ENCODE results near the gene MXRA7. TPM values are rescaled to one million over a fixed set of nuclear protein-coding genes. Genes with fewer than 3 reads are reported as not detected.

The MXRA7 gene
- total and polyA plus RNA-seq, 2 donors (not counting 1 experiment from before 2014, with no cell fraction given): 5.5 to 16.1 TPM

- no peak overlapping the region for H2AFZ ChIP-seq (ENCODE audit: insufficient read depth, low read depth, low read length, poor library complexity, severe bottlenecking)
- ATAC-seq (ENCODE audit: low read depth): no peak
- WGBS (ENCODE audit: insufficient coverage): 94% methylated on average over 7 of the region's 14 CpGs
- intact Hi-C loops (cut with micrococcal nuclease): no loop called here
- H3K4me1 ChIP-seq (ENCODE audit: control insufficient read depth in 2 of 2, insufficient read depth in 2 of 2, low read length in 2 of 2): peaks cover 10 to 18% of the 10 kb centered on the region in 2 donors
- CTCF ChIA-PET: interaction anchor here (0.6 to 0.9 kb wide), 2 partner anchors 49 to 142 kb away, joined by 3 read pairs; no protein-coding TSS in a partner anchor
- POLR2A ChIA-PET: interaction anchor here (0.6 kb wide), 1 partner anchor 170 kb away, joined by 4 read pairs; no protein-coding TSS in a partner anchor
- no peak for TF ChIP-seq EZH2 (IDR thresholded peaks at IDR 0.05; ENCODE audit: borderline replicate concordance, insufficient read depth, low read depth, low read length, poor library complexity, severe bottlenecking)
- TF ChIP-seq, protein P1, sequence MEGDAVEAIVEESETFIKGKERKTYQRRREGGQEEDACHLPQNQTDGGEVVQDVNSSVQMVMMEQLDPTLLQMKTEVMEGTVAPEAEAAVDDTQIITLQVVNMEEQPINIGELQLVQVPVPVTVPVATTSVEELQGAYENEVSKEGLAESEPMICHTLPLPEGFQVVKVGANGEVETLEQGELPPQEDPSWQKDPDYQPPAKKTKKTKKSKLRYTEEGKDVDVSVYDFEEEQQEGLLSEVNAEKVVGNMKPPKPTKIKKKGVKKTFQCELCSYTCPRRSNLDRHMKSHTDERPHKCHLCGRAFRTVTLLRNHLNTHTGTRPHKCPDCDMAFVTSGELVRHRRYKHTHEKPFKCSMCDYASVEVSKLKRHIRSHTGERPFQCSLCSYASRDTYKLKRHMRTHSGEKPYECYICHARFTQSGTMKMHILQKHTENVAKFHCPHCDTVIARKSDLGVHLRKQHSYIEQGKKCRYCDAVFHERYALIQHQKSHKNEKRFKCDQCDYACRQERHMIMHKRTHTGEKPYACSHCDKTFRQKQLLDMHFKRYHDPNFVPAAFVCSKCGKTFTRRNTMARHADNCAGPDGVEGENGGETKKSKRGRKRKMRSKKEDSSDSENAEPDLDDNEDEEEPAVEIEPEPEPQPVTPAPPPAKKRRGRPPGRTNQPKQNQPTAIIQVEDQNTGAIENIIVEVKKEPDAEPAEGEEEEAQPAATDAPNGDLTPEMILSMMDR (IDR thresholded peaks at IDR 0.05): no peak
- H4K20me1 ChIP-seq (ENCODE audit: control insufficient read depth, insufficient read depth, low read length, poor library complexity, severe bottlenecking): no peaks in the 10 kb centered on the region
- no peak overlapping the region for H3K4me3 ChIP-seq (ENCODE audit: control extremely low read depth in 1 of 5, extremely low read depth in 1 of 5, insufficient read depth in 1 of 5, low read depth in 2 of 5, low read length in 4 of 5)
- H3K79me2 ChIP-seq (ENCODE audit: control insufficient read depth, insufficient read depth, low read length): no peaks in the 10 kb centered on the region
- H3K9me3 ChIP-seq (ENCODE audit: control extremely low read depth in 1 of 3, control insufficient read depth in 2 of 3, insufficient read depth in 1 of 3, low read length in 2 of 3): peaks cover 0 to 8% (median 0%) of the 10 kb centered on the region in 3 donors
- H3K9me3 Mint-ChIP-seq (ENCODE audit: insufficient read depth): no peaks in the 10 kb centered on the region
- H3K4me2 ChIP-seq (replicated peaks; ENCODE audit: low read depth, low read length, poor library complexity, severe bottlenecking): no peak overlapping the region
- H3K4me1 Mint-ChIP-seq: peaks cover 25% of the 10 kb centered on the region
- no peak overlapping the region for H3K4me3 Mint-ChIP-seq
- H3K36me3 ChIP-seq (replicated peaks in 1 of 2; ENCODE audit: control extremely low read depth in 1 of 2, control insufficient read depth in 1 of 2, extremely low read depth in 1 of 2, insufficient read depth in 2 of 2, low read length in 1 of 2): no peaks in the 10 kb centered on the region
- H3K9ac ChIP-seq (ENCODE audit: low read length): no peak overlapping the region
- no peak overlapping the region for H3K27ac ChIP-seq (ENCODE audit: low read length in 2 of 2)
- H3K27me3 ChIP-seq (replicated peaks in 1 of 4; ENCODE audit: control extremely low read depth in 1 of 4, control insufficient read depth in 3 of 4, insufficient read depth in 4 of 4, low read length in 3 of 4): peaks cover 0 to 13% (median 5%) of the 10 kb centered on the region in 4 experiments
- no peak for DNase-seq
- peaks cover 22% of the 10 kb centered on the region for H3K27me3 Mint-ChIP-seq
- H3K27ac Mint-ChIP-seq: no peak overlapping the region
These were observed 42.8 kb downstream of the MXRA7 start for GRCh38 chr17:76667786-76668453.

GRCh38 chr17:76667491-76667755 lies 43.3 kb downstream of the MXRA7 start:
- WGBS (ENCODE audit: insufficient coverage): 68% methylated on average over 2 of the region's 2 CpGs
- Histone ChIP-seq H3K27ac (ENCODE audit: low read length in 2 of 2) (no peak overlapping the region), H3K9ac (ENCODE audit: low read length) (no peak overlapping the region), H4K20me1 (ENCODE audit: control insufficient read depth, insufficient read depth, low read length, poor library complexity, severe bottlenecking) (no peaks in the 10 kb centered on the region), H3K79me2 (ENCODE audit: control insufficient read depth, insufficient read depth, low read length) (no peaks in the 10 kb centered on the region), H3K4me2 (replicated peaks; ENCODE audit: low read depth, low read length, poor library complexity, severe bottlenecking) (no peak overlapping the region), H3K36me3 (replicated peaks in 1 of 2; ENCODE audit: control extremely low read depth in 1 of 2, control insufficient read depth in 1 of 2, extremely low read depth in 1 of 2, insufficient read depth in 2 of 2, low read length in 1 of 2) (no peaks in the 10 kb centered on the region), H3K4me3 (ENCODE audit: control extremely low read depth in 1 of 5, extremely low read depth in 1 of 5, insufficient read depth in 1 of 5, low read depth in 2 of 5, low read length in 4 of 5) (no peak overlapping the region), H3K27me3 (replicated peaks in 1 of 4; ENCODE audit: control extremely low read depth in 1 of 4, control insufficient read depth in 3 of 4, insufficient read depth in 4 of 4, low read length in 3 of 4) (peaks cover 0 to 13% (median 5%) of the 10 kb centered on the region in 4 experiments), H2AFZ (ENCODE audit: insufficient read depth, low read depth, low read length, poor library complexity, severe bottlenecking) (no peak overlapping the region), H3K9me3 (ENCODE audit: control extremely low read depth in 1 of 3, control insufficient read depth in 2 of 3, insufficient read depth in 1 of 3, low read length in 2 of 3) (peaks cover 0 to 8% (median 0%) of the 10 kb centered on the region in 3 donors), H3K4me1 (ENCODE audit: control insufficient read depth in 2 of 2, insufficient read depth in 2 of 2, low read length in 2 of 2) (peaks cover 7 to 15% of the 10 kb centered on the region in 2 donors)
- CTCF ChIA-PET: interaction anchor here (0.6 to 1.0 kb wide), 3 partner anchors 49 to 162 kb away, joined by 3 to 4 read pairs (median 3); no protein-coding TSS in a partner anchor
- ATAC-seq (ENCODE audit: low read depth): no peak
- TF ChIP-seq, protein P1 (IDR thresholded peaks at IDR 0.05): no peak
- TF ChIP-seq EZH2 (IDR thresholded peaks at IDR 0.05; ENCODE audit: borderline replicate concordance, insufficient read depth, low read depth, low read length, poor library complexity, severe bottlenecking): no peak
- POLR2A ChIA-PET: no interaction called here
- intact Hi-C loops (cut with micrococcal nuclease): no loop called here
- H3K27me3 Mint-ChIP-seq: peaks cover 22% of the 10 kb centered on the region
- no peaks in the 10 kb centered on the region for H3K9me3 Mint-ChIP-seq (ENCODE audit: insufficient read depth)
- H3K4me3 Mint-ChIP-seq: no peak overlapping the region
- H3K27ac Mint-ChIP-seq: no peak overlapping the region
- no peak for DNase-seq
- H3K4me1 Mint-ChIP-seq: peaks cover 21% of the 10 kb centered on the region

Data from B cell (primary cell).